ENCODE measurements around the gene SOX21. TPM values are rescaled to one million over a fixed set of nuclear protein-coding genes. Genes with fewer than 3 reads are reported as not detected.

SOX21 gene
- total RNA-seq, 2 donors from 2014 or later = not detected

DNA sequence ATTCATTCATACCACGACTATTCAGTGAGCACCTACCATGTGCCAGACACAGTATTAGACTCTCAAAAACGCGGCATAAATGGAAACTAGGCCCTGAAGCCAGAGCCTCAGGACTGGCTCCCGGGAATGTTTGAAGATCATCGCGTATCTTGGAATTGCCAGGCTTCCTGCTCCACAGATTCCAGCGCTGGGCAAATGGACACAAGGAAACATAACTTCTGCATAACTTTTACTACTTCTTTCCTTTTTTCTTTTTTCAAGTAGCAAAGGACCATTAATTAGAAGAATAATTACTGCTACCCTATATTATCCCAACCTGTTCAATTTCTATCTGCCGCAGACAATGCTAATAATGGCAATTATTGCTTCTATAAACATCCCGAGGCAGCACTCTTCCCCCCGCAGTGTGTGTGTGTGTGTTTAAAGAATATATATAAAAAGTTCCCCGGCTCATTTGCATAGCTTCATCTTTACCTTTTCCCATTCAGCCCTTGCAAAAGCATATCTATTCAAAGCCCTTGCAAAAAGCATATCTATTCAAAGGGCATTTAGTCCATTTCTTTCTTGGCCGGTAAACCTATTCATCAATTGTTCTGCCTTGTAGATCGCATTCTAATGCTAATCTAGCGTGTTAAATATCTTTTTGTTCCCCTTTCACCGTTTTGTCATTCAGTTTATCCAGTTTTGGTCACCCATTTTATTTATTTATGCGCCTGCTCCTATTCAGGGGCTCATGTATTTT, 6.1 kb downstream of the SOX21 start:
- DNase-seq (no peak), ATAC-seq (replicated peaks in 1 of 2) (no peak)
- H3K9me3 Mint-ChIP-seq = no peaks in the 10 kb centered on the region
- peaks cover 88% of the 10 kb centered on the region for H3K27me3 Mint-ChIP-seq (ENCODE audit: low read depth)
- H3K4me1 Mint-ChIP-seq (ENCODE audit: low read depth) = peaks cover 44% of the 10 kb centered on the region
- H3K27ac Mint-ChIP-seq = no peak overlapping the region
- peaks cover 5 to 11% of the 10 kb centered on the region in 2 donors for H3K36me3 Mint-ChIP-seq (ENCODE audit: insufficient read depth in 2 of 2)
- peak overlapping the region in 1 of 2 donors; percentile 20 for H3K4me3 Mint-ChIP-seq

DNA sequence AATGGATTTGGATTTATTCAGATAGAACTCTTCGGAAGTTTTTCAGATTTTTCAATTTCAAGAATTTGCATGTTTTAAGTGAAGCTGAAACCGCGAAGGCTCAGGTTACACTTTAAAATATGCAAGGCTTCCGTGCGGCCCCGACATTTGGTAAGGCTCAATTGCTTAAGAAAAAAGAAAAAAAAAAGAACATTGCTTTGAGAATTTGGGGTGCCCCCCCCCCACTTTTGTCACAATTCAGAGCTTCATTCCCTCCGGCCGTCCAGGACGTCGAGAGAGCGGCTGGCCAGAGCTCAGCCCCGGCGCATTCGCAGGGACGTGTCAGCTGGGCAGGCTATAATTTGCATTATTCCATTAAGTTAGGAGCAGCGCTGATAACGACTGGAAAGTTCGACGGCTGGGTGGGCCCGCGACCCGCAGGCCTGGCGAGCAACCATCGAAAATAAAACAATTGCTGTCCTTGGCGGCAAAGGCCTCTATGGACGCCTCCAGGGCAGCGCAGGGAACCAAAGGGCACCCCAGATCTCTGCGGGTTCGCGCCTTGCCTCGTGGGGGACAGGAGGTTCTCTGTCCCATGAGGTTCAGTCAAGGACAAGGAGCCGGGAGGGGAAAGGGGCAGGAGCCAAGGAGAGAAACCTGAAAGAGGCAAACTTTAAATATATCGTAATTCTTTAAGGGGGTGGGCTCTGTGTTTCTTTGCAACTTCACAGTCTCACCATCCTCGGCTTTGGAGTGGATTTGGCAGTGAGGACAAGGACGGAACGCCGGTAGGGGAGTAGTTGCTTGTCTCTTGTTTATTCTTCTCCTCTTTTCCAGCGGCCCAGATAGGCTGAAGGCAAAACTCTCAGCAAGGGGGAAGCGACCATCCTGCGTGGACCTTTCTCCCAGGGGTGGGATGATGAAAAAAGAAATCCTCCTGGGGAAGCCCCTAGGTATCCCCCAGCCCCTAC, 7.0 kb downstream of the SOX21 start:
- H3K9me3 Mint-ChIP-seq = no peaks in the 10 kb centered on the region
- ATAC-seq (replicated peaks in 1 of 2) (no peak), DNase-seq (no peak)
- H3K36me3 Mint-ChIP-seq (ENCODE audit: insufficient read depth in 2 of 2) = peaks cover 5 to 11% of the 10 kb centered on the region in 2 donors
- H3K4me3 Mint-ChIP-seq = no peak overlapping the region
- peaks cover 95% of the 10 kb centered on the region for H3K27me3 Mint-ChIP-seq (ENCODE audit: low read depth)
- peak overlapping the region; percentile 33 for H3K27ac Mint-ChIP-seq
- peaks cover 44% of the 10 kb centered on the region for H3K4me1 Mint-ChIP-seq (ENCODE audit: low read depth)

DNA sequence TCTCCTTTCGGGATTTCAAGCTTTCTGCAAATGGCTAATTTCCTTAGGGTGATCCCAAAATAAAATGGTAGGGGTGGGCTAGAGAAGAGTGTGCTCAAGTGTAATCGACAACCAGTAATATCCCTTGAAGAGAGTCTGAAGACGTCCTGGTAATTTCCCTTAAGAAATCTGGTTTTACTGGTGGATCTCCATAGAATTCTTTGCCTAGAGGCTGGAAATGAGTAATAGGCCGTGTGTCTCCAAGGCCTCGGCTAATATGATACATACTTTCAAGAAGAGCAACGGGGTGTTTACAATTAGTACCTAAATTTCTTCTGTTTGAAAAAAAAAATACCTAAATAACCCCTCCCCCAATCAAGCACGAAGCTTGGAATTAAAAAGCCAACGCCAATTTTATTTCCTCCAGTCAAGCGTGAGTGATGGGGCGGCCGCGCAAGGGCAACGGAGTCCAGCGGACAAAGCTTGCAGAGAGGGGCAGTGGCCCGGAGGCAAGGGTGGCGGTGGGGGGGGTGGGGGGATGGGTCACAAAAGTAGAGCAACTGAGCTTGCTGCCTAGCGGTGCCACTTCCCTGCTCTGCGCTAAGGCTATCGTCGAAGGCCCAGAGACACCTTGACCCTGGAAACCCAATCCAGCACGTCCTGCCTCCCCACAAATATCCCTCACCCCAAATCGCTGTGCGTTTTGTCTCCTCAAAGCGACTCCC, 7.8 kb downstream of the SOX21 start:
- peak overlapping the region; percentile 7 for H3K27ac Mint-ChIP-seq
- no peak for DNase-seq
- no peak for ATAC-seq (replicated peaks in 1 of 2)
- H3K4me3 Mint-ChIP-seq = no peak overlapping the region
- peaks cover 44% of the 10 kb centered on the region for H3K4me1 Mint-ChIP-seq (ENCODE audit: low read depth)
- peaks cover 5 to 11% of the 10 kb centered on the region in 2 donors for H3K36me3 Mint-ChIP-seq (ENCODE audit: insufficient read depth in 2 of 2)
- no peaks in the 10 kb centered on the region for H3K9me3 Mint-ChIP-seq
- H3K27me3 Mint-ChIP-seq (ENCODE audit: low read depth) = peaks cover 96% of the 10 kb centered on the region

DNA sequence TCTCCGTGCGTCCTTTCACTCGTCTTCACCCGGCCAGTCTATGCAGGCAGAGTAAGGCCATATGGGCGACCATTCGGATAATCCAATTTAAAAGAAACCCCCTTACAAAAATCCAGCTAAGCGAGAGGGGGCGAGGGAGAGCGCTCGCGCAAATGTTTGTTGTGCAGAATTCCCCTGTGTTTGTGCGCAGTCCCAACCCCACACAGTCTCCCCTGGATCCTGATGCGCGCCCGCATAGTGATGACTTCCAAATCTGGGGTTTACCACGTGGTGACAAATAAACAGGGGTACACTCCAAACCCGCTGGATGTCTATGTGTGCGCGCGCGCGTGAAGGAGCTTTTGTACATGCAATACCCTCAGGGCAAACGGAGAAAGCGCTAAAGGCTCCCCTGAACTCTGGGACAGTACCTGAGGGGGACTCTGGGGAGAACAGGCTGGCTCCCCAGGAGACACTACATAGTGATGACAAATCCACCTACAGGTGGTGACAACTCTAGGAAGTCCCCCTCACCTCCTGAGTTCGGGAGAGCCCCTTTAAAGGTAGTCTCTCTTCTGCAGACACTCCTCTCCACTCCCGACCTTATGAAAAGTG, 8.5 kb downstream of the SOX21 start:
- Mint-ChIP-seq H3K4me3 (peak overlapping the region in 1 of 2 donors; percentile 56), H3K27me3 (ENCODE audit: low read depth) (peaks cover 96% of the 10 kb centered on the region)
- ATAC-seq (replicated peaks in 1 of 2) = peak; percentile 33 to 39

DNA sequence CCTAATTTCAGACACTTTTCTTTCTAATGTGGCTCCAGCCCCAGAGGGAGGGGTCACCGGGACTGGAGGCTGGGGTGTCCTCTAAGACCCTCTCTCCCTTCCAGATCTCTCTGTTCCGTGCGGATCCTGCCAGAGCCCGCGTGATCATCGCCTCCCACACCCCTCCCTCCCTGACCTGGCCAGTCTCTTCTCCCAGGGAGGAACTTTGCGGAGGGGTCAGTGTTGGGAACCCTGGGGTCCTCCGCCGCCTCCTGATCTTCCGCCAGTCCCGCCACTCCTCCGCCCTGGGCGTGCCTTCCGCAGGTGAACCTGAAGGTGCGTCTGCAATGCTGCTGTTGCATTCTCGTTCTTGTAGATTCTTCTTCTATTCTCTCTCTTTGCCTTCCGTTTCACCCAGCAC, 9.1 kb downstream of the SOX21 start:
- H3K4me3 Mint-ChIP-seq = peak overlapping the region in 1 of 2 donors; percentile 56
- DNase-seq = no peak
- H3K27me3 Mint-ChIP-seq (ENCODE audit: low read depth) = peaks cover 96% of the 10 kb centered on the region
- H3K4me1 Mint-ChIP-seq (ENCODE audit: low read depth) = peaks cover 37% of the 10 kb centered on the region
- H3K9me3 Mint-ChIP-seq = no peaks in the 10 kb centered on the region
- H3K27ac Mint-ChIP-seq = no peak overlapping the region
- peaks cover 5 to 11% of the 10 kb centered on the region in 2 donors for H3K36me3 Mint-ChIP-seq (ENCODE audit: insufficient read depth in 2 of 2)
- ATAC-seq (replicated peaks in 1 of 2) = no peak

More for the DNA sequence above, 8.5 kb downstream of the SOX21 start:
- peak overlapping the region; percentile 7 for H3K27ac Mint-ChIP-seq
- no peak for DNase-seq
- H3K9me3 Mint-ChIP-seq = no peaks in the 10 kb centered on the region
- peaks cover 38% of the 10 kb centered on the region for H3K4me1 Mint-ChIP-seq (ENCODE audit: low read depth)
- H3K36me3 Mint-ChIP-seq (ENCODE audit: insufficient read depth in 2 of 2) = peaks cover 5 to 11% of the 10 kb centered on the region in 2 donors

DNA sequence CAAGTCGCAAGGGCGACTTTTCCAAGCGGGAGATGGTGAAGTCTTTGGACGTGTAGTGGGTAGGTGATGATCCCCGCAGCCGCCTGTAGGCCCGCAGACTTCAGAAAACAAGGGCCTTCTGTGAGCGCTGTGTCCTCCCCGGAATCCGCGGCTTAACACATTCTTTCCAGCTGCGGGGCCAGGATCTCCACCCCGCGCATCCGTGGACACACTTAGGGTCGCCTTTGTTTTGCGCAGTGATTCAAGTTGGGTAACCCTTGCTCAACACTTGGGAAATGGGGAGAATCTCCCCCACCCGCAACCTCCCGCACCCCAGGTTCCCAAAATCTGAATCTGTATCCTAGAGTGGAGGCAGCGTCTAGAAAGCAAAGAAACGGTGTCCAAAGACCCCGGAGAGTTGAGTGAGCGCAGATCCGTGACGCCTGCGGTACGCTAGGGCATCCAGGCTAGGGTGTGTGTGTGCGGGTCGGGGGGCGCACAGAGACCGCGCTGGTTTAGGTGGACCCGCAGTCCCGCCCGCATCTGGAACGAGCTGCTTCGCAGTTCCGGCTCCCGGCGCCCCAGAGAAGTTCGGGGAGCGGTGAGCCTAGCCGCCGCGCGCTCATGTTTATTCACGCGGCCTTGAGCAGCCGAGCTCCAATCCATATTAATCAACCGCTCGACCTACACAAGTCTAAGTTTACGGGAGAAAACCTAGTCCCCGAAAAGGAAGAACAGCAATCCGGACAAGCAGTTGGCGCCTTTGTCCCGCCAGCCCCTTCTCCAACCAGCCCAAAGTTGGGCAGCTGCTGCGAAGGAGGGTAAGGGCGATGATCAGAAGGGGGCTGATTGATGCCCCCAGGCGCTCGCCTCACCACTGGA, 9.9 kb downstream of the SOX21 start:
- H3K9me3 Mint-ChIP-seq = no peaks in the 10 kb centered on the region

DNA sequence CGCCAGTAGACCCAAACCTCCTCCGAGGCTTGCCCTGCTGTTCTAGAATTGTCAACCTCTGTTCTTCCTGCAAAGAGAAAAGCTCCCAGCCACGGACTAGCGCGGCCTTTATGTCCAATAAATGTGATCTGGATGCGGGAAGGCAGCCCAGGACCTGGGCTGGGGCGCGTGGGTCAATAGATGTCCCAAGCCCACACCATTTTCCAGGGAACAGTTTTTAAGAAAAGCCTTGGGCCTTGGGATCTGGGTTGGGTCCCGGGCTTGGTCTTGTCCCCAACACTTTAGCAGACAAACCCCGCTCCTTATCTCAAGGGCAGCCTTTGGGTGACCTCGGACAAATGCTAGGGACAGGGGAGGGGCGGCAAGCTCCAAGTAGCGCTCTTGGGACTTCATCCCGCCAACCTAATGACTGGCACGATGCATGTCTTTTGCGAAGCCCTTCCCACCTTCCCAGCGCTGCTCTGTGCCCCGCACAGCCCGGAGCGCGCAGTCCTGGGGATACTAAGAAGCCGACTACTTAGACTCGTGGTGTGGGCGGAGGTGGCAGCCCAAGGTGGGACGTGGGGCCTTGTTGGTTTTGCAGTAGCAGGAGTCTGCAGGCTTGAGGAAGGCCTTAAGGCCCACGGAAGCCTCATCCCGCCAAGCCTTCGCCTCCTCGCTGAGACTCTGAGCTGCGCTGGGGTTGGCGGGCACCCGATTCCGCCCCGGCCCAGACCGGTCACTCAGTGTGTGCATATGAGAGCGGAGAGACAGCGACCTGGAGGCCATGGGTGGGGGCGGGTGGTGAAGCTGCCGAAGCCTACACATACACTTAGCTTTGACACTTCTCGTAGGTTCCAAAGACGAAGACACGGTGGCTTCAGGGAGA, 10.8 kb downstream of the SOX21 start:
- Mint-ChIP-seq H3K4me1 (ENCODE audit: low read depth) (peaks cover 27% of the 10 kb centered on the region), H3K27me3 (ENCODE audit: low read depth) (peaks cover 96% of the 10 kb centered on the region), H3K27ac (no peak overlapping the region), H3K4me3 (no peak overlapping the region), H3K9me3 (no peaks in the 10 kb centered on the region), H3K36me3 (ENCODE audit: insufficient read depth in 2 of 2) (peaks cover 3 to 9% of the 10 kb centered on the region in 2 donors)
- ATAC-seq (replicated peaks in 1 of 2) = no peak
- DNase-seq = no peak

More for the DNA sequence above, 9.9 kb downstream of the SOX21 start:
- ATAC-seq (replicated peaks in 1 of 2) (no peak), DNase-seq (no peak)
- peaks cover 33% of the 10 kb centered on the region for H3K4me1 Mint-ChIP-seq (ENCODE audit: low read depth)
- H3K4me3 Mint-ChIP-seq = no peak overlapping the region
- peaks cover 3 to 9% of the 10 kb centered on the region in 2 donors for H3K36me3 Mint-ChIP-seq (ENCODE audit: insufficient read depth in 2 of 2)
- no peak overlapping the region for H3K27ac Mint-ChIP-seq
- H3K27me3 Mint-ChIP-seq (ENCODE audit: low read depth) = peaks cover 96% of the 10 kb centered on the region

DNA sequence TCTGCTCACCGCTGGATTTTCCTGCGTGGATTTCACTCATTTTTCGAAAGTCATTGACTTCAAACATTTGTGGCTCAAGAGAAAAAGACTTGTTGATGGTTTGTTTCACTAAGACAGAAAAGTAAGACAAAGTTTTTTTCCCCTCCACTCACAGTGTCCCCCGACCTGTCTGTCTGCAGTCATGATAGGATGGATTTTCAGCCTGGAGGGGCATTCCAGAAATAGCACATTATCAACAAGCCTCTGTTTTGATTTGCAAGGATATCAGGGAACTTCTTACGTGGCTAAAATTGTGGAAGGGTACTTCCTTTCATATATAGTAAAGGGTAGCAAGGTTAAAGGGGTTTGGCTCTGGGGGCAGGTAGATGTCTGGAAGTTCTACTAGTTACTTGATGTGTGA, 11.8 kb downstream of the SOX21 start:
- Mint-ChIP-seq H3K9me3 (no peaks in the 10 kb centered on the region), H3K36me3 (ENCODE audit: insufficient read depth in 2 of 2) (peaks cover 3 to 9% of the 10 kb centered on the region in 2 donors), H3K4me3 (no peak overlapping the region), H3K27me3 (ENCODE audit: low read depth) (peaks cover 92% of the 10 kb centered on the region), H3K27ac (no peak overlapping the region), H3K4me1 (ENCODE audit: low read depth) (peaks cover 20% of the 10 kb centered on the region)
- ATAC-seq (replicated peaks in 1 of 2) = no peak
- no peak for DNase-seq

DNA sequence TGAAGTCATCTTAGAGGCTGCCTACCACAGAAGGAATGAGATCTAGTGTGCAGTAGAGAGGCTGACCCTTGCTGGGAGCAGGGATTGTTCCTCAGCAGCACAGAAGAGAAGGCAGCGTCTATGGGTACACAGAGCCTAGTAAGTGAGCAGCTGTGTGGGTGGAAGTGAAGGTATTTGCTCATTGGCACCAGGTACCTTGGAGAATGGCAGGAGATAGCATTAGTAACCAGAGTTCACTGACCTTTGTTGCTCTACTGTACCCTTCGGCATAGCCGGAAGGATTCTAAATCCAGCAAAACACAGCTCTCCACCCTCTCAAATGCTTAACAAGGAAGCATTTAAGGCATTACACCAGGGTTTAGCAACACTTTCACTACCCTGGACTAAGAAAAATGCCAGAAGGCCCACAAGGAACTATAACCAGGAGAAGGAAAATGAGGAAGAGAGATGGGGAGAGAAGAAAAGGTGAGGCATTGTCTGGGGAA, 12.3 kb downstream of the SOX21 start:
- Mint-ChIP-seq H3K27ac (no peak overlapping the region), H3K4me3 (no peak overlapping the region), H3K9me3 (no peaks in the 10 kb centered on the region), H3K36me3 (ENCODE audit: insufficient read depth in 2 of 2) (peaks cover 3 to 9% of the 10 kb centered on the region in 2 donors), H3K27me3 (ENCODE audit: low read depth) (peaks cover 89% of the 10 kb centered on the region), H3K4me1 (ENCODE audit: low read depth) (peaks cover 16% of the 10 kb centered on the region)
- ATAC-seq (replicated peaks in 1 of 2) = no peak
- no peak for DNase-seq

DNA sequence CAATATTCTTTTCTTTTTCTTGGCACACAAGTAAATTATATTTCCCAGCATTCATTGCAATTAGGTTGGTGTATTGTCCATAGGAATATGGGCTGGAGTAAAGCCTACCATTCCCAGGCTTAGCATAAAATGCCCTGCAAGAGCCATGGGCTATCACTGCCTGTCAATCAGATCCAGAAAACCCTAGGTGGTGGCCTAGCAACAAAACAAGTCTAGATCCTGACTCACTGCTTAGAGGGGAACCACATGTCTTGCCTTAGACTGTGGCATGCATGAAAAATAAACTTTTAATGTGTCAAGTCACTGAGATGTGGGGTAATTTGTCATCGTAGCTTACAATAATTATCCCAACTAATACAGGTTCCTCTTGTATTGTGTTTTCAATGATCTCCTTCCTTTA, 16.2 kb downstream of the SOX21 start:
- Mint-ChIP-seq H3K36me3 (ENCODE audit: insufficient read depth in 2 of 2) (no peaks in the 10 kb centered on the region), H3K9me3 (no peaks in the 10 kb centered on the region), H3K4me3 (no peak overlapping the region), H3K27me3 (ENCODE audit: low read depth) (peaks cover 78% of the 10 kb centered on the region), H3K27ac (no peak overlapping the region), H3K4me1 (ENCODE audit: low read depth) (no peaks in the 10 kb centered on the region)
- ATAC-seq (replicated peaks in 1 of 2) (no peak), DNase-seq (no peak)

DNA sequence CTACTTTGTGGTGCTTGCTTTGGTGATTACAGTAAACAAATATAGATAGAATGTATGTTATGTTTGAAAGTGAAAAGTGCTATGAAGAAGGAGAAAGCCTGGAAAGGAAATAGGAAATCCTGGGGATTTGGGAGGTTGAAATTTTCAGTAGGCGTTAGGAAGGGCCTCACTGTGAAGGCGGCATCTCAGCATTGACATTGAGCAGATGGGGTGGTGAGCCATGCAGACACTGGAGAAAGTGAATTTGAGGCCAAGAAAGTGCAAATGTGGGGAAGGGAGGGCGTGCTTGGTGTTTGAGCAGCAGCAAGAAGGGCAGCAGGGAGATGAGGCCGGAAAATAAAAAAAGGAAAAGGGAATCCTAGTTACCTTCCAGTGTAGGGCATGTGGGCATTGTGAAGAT, 20.3 kb downstream of the SOX21 start:
- ATAC-seq (replicated peaks in 1 of 2) (no peak), DNase-seq (no peak)
- Mint-ChIP-seq H3K4me3 (no peak overlapping the region), H3K27ac (no peak overlapping the region), H3K27me3 (ENCODE audit: low read depth) (peaks cover 56% of the 10 kb centered on the region), H3K9me3 (no peaks in the 10 kb centered on the region), H3K36me3 (ENCODE audit: insufficient read depth in 2 of 2) (no peaks in the 10 kb centered on the region), H3K4me1 (ENCODE audit: low read depth) (no peaks in the 10 kb centered on the region)
